BJ (cell line): ENCODE results near the gene GPR171. TPM values are rescaled to one million over a fixed set of nuclear protein-coding genes. Genes with fewer than 3 reads are reported as not detected.

Experiments
- CTCF ChIA-PET: fragments of 350-600 bp; formaldehyde crosslinking; extraction: SDS; loops from one replicate; lab custom pipeline; 2021; ENCODE audit warnings: antibody characterized with exemption, inconsistent platforms; lab: Yijun Ruan, JAX
- POLR2A ChIA-PET: fragments of 300-600 bp; sonication (Branson Sonifier 250); formaldehyde crosslinking; extraction: SDS; loops from one replicate; lab custom pipeline; 2021; ENCODE audit warnings: antibody characterized with exemption; lab: Charles Lee
- DNase-seq: peaks from one replicate; pipeline ENCODE4 v3.0.0-alpha.2; 2011; ENCODE audit warnings: low read depth
- H3K27me3 ChIP-seq: 2 replicates; pipeline ENCODE4 v1.6.0; 2011; ENCODE audit warnings: low read length; ENCODE audit not compliant: control insufficient read depth, insufficient read depth
- H3K36me3 ChIP-seq: 2 replicates; pipeline ENCODE4 v1.5.1; 2011; ENCODE audit warnings: low read length; ENCODE audit not compliant: control insufficient read depth, insufficient read depth
- H3K4me3 ChIP-seq: 2 replicates; pipeline ENCODE4 v1.5.1; 2011; ENCODE audit warnings: low read depth, mild to moderate bottlenecking, control low read depth, low read length
- CTCF ChIP-seq: IDR thresholded peaks from 2 replicates; pipeline ENCODE4 v1.5.1; 2011; ENCODE audit warnings: low read depth, mild to moderate bottlenecking, control low read depth, inconsistent platforms, low read length, moderate library complexity; ENCODE audit not compliant: insufficient read depth
- polyA plus RNA-seq: library from polyadenylated mRNA; depleted of rRNA; stranded (reverse); fragments of >200 nt; gene quantifications from 2 replicates; pipeline ENCODE4 v1.2.3, GENCODE V29; 2011

GPR171 gene
- polyA plus RNA-seq, 1 experiment: not detected

DNA sequence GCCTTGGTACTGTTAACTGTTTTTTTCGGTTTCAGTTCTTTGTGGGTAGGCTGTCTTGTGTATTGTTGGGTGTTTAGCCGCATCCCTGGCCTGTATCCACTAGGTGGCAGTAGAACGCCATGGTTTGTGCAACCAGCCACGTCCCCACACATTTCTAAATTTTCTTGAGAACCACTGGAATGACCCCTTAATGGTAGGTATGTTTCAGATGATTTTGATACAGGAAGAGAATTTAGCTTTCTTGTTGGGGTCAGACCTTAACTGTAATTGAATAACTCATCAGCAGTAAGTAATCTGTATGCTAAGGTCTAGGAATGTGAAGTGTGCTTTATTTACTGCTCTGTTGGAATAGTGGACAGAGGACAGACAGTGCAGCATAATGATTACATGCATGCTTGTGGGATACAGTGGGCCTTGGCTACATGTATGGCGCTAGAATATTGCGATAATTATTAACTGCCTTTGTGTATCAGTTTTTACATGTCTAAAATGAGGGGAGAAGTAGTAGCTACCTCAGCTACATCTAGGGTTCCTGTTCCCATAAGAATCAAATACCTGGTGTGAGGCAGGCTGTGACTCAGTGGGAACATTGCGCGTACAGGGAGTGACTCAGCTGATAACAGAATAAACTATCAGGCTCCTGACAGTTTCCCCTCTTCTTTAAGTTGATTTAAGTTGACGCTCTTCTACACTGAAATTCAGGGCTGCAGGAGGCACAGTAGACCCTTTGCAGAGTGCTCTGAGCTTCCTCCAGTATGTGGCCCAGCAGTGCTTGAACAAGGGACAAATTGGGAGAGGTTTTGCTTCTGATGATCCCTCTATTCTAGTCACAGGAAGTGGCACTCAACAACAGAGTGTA, 25.0 kb upstream of the GPR171 start:
- no peak for DNase-seq
- Histone ChIP-seq H3K27me3 (no peaks in the 10 kb centered on the region), H3K4me3 (no peak overlapping the region), H3K36me3 (no peaks in the 10 kb centered on the region)
- CTCF ChIA-PET: interaction anchor here (0.7 to 6.1 kb wide), 33 partner anchors 10 to 694 kb away, joined by 3 to 80 read pairs (median 5); partner anchors contain the start of gene P2RY14
- TF ChIP-seq CTCF: peak; percentile 93
- POLR2A ChIA-PET: no interaction called here

- TF ChIP-seq CTCF: no peak
These were observed 24.3 kb upstream of the GPR171 start for GRCh38 chr3:151227266-151227806.

GRCh38 chr3:151226825-151227224, 23.8 kb upstream of the GPR171 start:
- CTCF ChIA-PET: interaction anchor here (0.6 to 6.1 kb wide), 18 partner anchors 9 to 695 kb away, joined by 3 to 80 read pairs (median 6); partner anchors contain the start of gene P2RY14
- POLR2A ChIA-PET: no interaction called here
- TF ChIP-seq CTCF: no peak
- DNase-seq: no peak
- H3K36me3 ChIP-seq: no peaks in the 10 kb centered on the region
- H3K4me3 ChIP-seq: no peak overlapping the region
- no peaks in the 10 kb centered on the region for H3K27me3 ChIP-seq

More at GRCh38 chr3:151227266-151227806, 24.3 kb upstream of the GPR171 start:
- no peak for DNase-seq
- ChIA-PET CTCF (interaction anchor here (1.1 to 6.1 kb wide), 21 partner anchors 10 to 695 kb away, joined by 3 to 80 read pairs (median 6); partner anchors contain the start of gene P2RY14), POLR2A (no interaction called here)
- Histone ChIP-seq H3K27me3 (no peaks in the 10 kb centered on the region), H3K36me3 (no peaks in the 10 kb centered on the region), H3K4me3 (no peak overlapping the region)

DNA sequence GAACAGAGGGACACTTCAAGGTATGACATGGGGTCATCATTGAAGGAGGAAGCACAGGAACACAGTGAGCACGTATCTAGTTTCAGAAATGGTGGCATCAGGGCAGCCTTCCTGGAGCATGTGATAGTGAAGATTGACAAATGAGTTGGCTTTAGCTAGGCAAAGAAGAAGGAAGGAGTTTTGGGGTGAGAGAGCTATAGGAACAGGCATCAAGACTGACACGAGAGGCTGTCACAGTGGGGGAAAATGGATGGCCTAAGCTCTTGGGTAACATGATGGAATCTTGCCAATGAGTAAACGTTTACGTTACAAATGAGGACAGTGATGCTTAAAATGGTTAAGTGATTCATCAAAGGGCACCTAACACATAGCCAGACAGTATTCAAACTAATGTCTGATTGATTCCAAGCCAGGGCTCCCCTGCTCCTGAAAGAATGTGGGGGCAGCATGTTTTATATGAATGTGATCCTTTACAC, 23.1 kb upstream of the GPR171 start:
- no peak for TF ChIP-seq CTCF
- Histone ChIP-seq H3K4me3 (no peak overlapping the region), H3K36me3 (no peaks in the 10 kb centered on the region), H3K27me3 (no peaks in the 10 kb centered on the region)
- no peak for DNase-seq
- CTCF ChIA-PET: interaction anchor here (0.6 to 6.1 kb wide), 12 partner anchors 8 to 611 kb away, joined by 3 to 80 read pairs (median 6); partner anchors contain the start of gene P2RY14
- POLR2A ChIA-PET: no interaction called here
